HepG2 (cell line): Measurements from ENCODE around the gene CHMP5. TPM values are rescaled to one million over a fixed set of nuclear protein-coding genes. Genes with fewer than 3 reads are reported as not detected.

Experiments
- ATAC-seq: fragments of 200-7000 bp; cut with Tn5 transposase; 3 replicates; pipeline ENCODE4 v1.9.1; 2020; ENCODE audit warnings: mild to moderate bottlenecking, moderate library complexity
- BruUV-seq: library from RNA; stranded (reverse); fragments of 400-500 nt; replicated peaks from 2 replicates; lab custom pipeline; 2021; lab: Mats Ljungman, UMichigan
- CTCF ChIA-PET: fragments of 300-600 bp; formaldehyde crosslinking; extraction: SDS; loops from one replicate; lab custom pipeline; 2021; ENCODE audit warnings: low total read pairs, inconsistent platforms, low intra/inter-chr PET ratio; lab: Yijun Ruan, JAX
- POLR2A ChIA-PET: fragments of 350-600 bp; sonication (Branson Sonifier 250); formaldehyde crosslinking; loops from one replicate; lab custom pipeline; 2020; ENCODE audit warnings: antibody characterized with exemption, inconsistent platforms; lab: Yijun Ruan, JAX
- DNase-seq: peaks from one replicate; pipeline ENCODE4 v3.0.0-alpha.2; 2015; ENCODE audit warnings: low spot score
- FAIRE-seq: peaks from 3 replicates; lab custom pipeline; 2011; peaks lifted over from hg19 to GRCh38; lab: Jason Lieb, UNC
- H2AFZ ChIP-seq: one replicate; pipeline ENCODE4 v1.6.1; 2011; ENCODE audit warnings: low read length, inconsistent platforms
- H3K27ac ChIP-seq: fragments of 300-600 bp; 3 replicates; pipeline ENCODE4 v1.8.0; 2011; ENCODE audit warnings: mixed run types, mild to moderate bottlenecking, mixed read lengths, low read length, inconsistent platforms; ENCODE audit not compliant: insufficient read depth; ENCODE audit errors: extremely low read length
- H3K27me3 ChIP-seq, 2 experiments: fragments of 200-600 bp in 1 of 2; 2 replicates in 1 of 2; 3 replicates in 1 of 2; pipeline versions ENCODE4 v1.6.0 to v1.8.0; 2011; ENCODE audit warnings: low read length in 2 of 2, mild to moderate bottlenecking in 2 of 2, moderate library complexity in 2 of 2, inconsistent platforms in 1 of 2; ENCODE audit not compliant: insufficient read depth in 2 of 2, control insufficient read depth in 1 of 2
- H3K36me3 ChIP-seq, 2 experiments: fragments of 200-600 bp in 1 of 2; replicated peaks in 1 of 2; 2 replicates in 1 of 2; 3 replicates in 1 of 2; pipeline versions ENCODE4 v1.5.1 to v1.8.0; 2011; ENCODE audit warnings: low read length in 2 of 2, inconsistent platforms in 1 of 2; ENCODE audit not compliant: insufficient read depth in 2 of 2, control insufficient read depth in 1 of 2
- H3K4me1 ChIP-seq: 2 replicates; pipeline ENCODE4 v1.5.1; 2012; ENCODE audit warnings: low read length, inconsistent platforms; ENCODE audit not compliant: insufficient read depth
- H3K4me2 ChIP-seq: 2 replicates; pipeline ENCODE4 v1.6.0; 2011; ENCODE audit warnings: low read depth, low read length, inconsistent platforms
- H3K4me3 ChIP-seq, 3 experiments: fragments of 200-600 bp in 1 of 3; sonication (generic), shearing (Covaris generic) in 1 of 3; replicated peaks in 1 of 3; 2 replicates each; pipeline ENCODE4 v1.5.1; 2011 to 2016; ENCODE audit warnings: low read length in 3 of 3, inconsistent platforms in 2 of 3, low read depth in 2 of 3, mild to moderate bottlenecking in 2 of 3, control low read depth in 1 of 3, mixed read lengths in 1 of 3; ENCODE audit not compliant: insufficient read depth in 1 of 3
- H3K79me2 ChIP-seq: one replicate; pipeline ENCODE4 v1.6.1; 2011; ENCODE audit warnings: low read length, inconsistent platforms; ENCODE audit not compliant: insufficient read depth
- H3K9ac ChIP-seq: 2 replicates; pipeline ENCODE4 v1.6.0; 2011; ENCODE audit warnings: mild to moderate bottlenecking, low read depth, low read length, inconsistent platforms; ENCODE audit not compliant: insufficient read depth
- H3K9me3 ChIP-seq: 2 replicates; pipeline ENCODE4 v1.5.1; 2012; ENCODE audit warnings: mild to moderate bottlenecking, low read length
- H4K20me1 ChIP-seq: 2 replicates; pipeline ENCODE4 v1.6.0; 2011; ENCODE audit warnings: inconsistent platforms, mild to moderate bottlenecking, low read length, moderate library complexity; ENCODE audit not compliant: insufficient read depth
- ATF7-NPFF ChIP-seq: sonication (generic); formaldehyde crosslinking; IDR thresholded peaks from 2 replicates; pipeline ENCODE4 v1.8.1; 2023; ENCODE audit warnings: mild to moderate bottlenecking, low read depth, missing genetic modification reagents, moderate library complexity
- CENPT ChIP-seq: sonication (generic); formaldehyde crosslinking; IDR thresholded peaks from 2 replicates; pipeline ENCODE4 v1.8.0; 2022; ENCODE audit warnings: low read depth, mild to moderate bottlenecking, moderate library complexity, missing genetic modification reagents
- JDP2 ChIP-seq: sonication (generic); formaldehyde crosslinking; IDR thresholded peaks from 2 replicates; pipeline ENCODE4 v1.8.1; 2022; ENCODE audit warnings: missing genetic modification reagents, borderline replicate concordance
- KLF12 ChIP-seq: sonication (generic); formaldehyde crosslinking; IDR thresholded peaks from 2 replicates; pipeline ENCODE4 v1.4.0; 2020; ENCODE audit warnings: missing genetic modification reagents, borderline replicate concordance
- KLF6 ChIP-seq: IDR thresholded peaks from 2 replicates; pipeline ENCODE4 v1.8.0; 2016; ENCODE audit warnings: missing biosample characterization, missing genetic modification reagents
- KLF9 ChIP-seq: IDR thresholded peaks from 2 replicates; pipeline ENCODE4 v1.6.1; 2016; ENCODE audit warnings: low read depth
- NFIB ChIP-seq: sonication (generic); formaldehyde crosslinking; IDR thresholded peaks from 2 replicates; pipeline ENCODE4 v1.9.0; 2021; ENCODE audit warnings: missing genetic modification reagents, mild to moderate bottlenecking, borderline replicate concordance
- PHB2 ChIP-seq: fragments of 450-650 bp; IDR thresholded peaks from 2 replicates; pipeline ENCODE4 v1.6.1; 2018; ENCODE audit not compliant: partially characterized antibody
- PTBP1 ChIP-seq: fragments of 200-400 bp; formaldehyde crosslinking; IDR thresholded peaks from 2 replicates; pipeline ENCODE4 v1.6.1; 2018; ENCODE audit warnings: low read length, low read depth; ENCODE audit not compliant: poor library complexity, severe bottlenecking
- RXRA ChIP-seq: sonication (generic); formaldehyde crosslinking; IDR thresholded peaks from 2 replicates; pipeline ENCODE4 v1.5.1; 2020; ENCODE audit warnings: missing genetic modification reagents
- SNAI1 ChIP-seq: sonication (generic); formaldehyde crosslinking; IDR thresholded peaks from 2 replicates; pipeline ENCODE4 v1.5.0; 2020; ENCODE audit warnings: mild to moderate bottlenecking, missing genetic modification reagents, borderline replicate concordance
- ZFAT ChIP-seq: sonication (generic); formaldehyde crosslinking; conservative IDR thresholded peaks from 2 replicates; pipeline ENCODE4 v1.8.1; 2023; ENCODE audit warnings: missing genetic modification reagents, inconsistent platforms
- ZNF331 ChIP-seq: sonication (generic); formaldehyde crosslinking; IDR thresholded peaks from 2 replicates; pipeline ENCODE4 v1.4.0; 2020; ENCODE audit warnings: missing genetic modification reagents
- ZNF850 ChIP-seq: sonication (generic); formaldehyde crosslinking; conservative IDR thresholded peaks from 2 replicates; pipeline ENCODE4 v1.9.0; 2021; ENCODE audit warnings: mild to moderate bottlenecking, missing genetic modification reagents
- WGBS: methylation state at CpG from one replicate; pipeline ENCODE4 v1.1.6; 2017; ENCODE audit warnings: low lambda C conversion rate; 5-methylcytosine and 5-hydroxymethylcytosine counted together
- in situ Hi-C: cut with HindIII; loops from 2 replicates; pipeline ENCODE4 v1.10.0; 2017; ENCODE audit warnings: low pct_unique_long_range_greater_than_20kb; ENCODE audit not compliant: extremely low pct_ligation_motif_present
- intact Hi-C: fragments of 100-400 bp; cut with micrococcal nuclease; formaldehyde crosslinking; loops from one replicate; pipeline ENCODE4 v1.10.0; 2022; ENCODE audit not compliant: unreplicated experiment
- polyA plus RNA-seq, 8 experiments: library from polyadenylated mRNA; depleted of rRNA in 3 of 8; stranded (reverse) in 7 of 8; unstranded in 1 of 8; fragments of >200 nt; fragmentation: Illumina TruSeq in 4 of 8; extraction: Trizol in 4 of 8; gene quantifications; 2 replicates each; pipeline versions ENCODE4 v1.2.1 to v1.2.3, GENCODE V29; 2011 to 2016; ENCODE audit warnings: low read depth in 4 of 8, missing spikeins in 1 of 8, mixed read lengths in 1 of 8; ENCODE audit not compliant: insufficient read depth in 1 of 8
- total RNA-seq, 5 experiments: library from RNA; depleted of rRNA; stranded (reverse); fragments of >200 nt; fragmentation: Illumina TruSeq; extraction: Trizol; gene quantifications; 2 replicates each; pipeline ENCODE4 v1.2.3, GENCODE V29; 2016; ENCODE audit warnings: low read depth in 1 of 5
- TF ChIP-seq, protein P1 (sequence below): sonication (generic); formaldehyde crosslinking; IDR thresholded peaks from 2 replicates; pipeline ENCODE4 v1.4.0; 2020; ENCODE audit warnings: missing genetic modification reagents, borderline replicate concordance
- TF ChIP-seq, protein P2 (sequence below), 2 experiments: sonication (generic) in 1 of 2; formaldehyde crosslinking in 1 of 2; IDR thresholded peaks; 2 replicates each; pipeline versions ENCODE4 v1.5.1 to v1.6.1; 2011 to 2020; ENCODE audit warnings: borderline replicate concordance in 1 of 2, low read depth in 1 of 2, low read length in 1 of 2, mild to moderate bottlenecking in 1 of 2, missing genetic modification reagents in 1 of 2, moderate library complexity in 1 of 2

The CHMP5 gene
- total and polyA plus RNA-seq, 2 of the 13 experiments (the other 11 are each of a cell fraction or from before 2014, with no cell fraction given) = 46.0 to 57.3 TPM

DNA sequence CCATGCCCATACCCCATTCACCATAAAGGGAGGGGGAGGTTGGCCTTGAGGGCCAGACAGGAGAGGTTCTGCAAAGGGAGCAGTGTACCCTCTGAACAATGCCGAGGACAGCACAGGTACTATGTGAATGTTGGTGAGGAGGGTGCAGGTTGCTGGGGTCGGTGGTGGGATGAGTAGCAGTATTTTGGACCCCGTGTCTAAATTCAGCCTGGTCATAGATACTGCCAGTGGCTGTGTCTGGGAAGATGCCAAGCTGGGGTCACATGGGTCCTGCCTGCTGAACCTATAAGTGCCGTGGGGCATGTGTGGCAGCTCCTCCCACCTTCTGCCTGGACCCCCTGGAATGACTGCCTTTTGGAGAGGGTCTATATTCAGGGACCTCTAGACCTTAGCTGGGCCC, 36.2 kb upstream of the CHMP5 start:
- ChIA-PET CTCF (interaction anchor here (1.2 kb wide), 1 partner anchor 36 kb away, joined by 4 read pairs; the partner anchor contains the start of genes BAG1 and CHMP5), POLR2A (no interaction called here)
- H3K4me3 ChIP-seq = no peak overlapping the region
- no peaks in the 10 kb centered on the region for H3K79me2 ChIP-seq
- no peaks in the 10 kb centered on the region for H3K9me3 ChIP-seq
- H2AFZ ChIP-seq = no peak overlapping the region
- no peak for ATAC-seq
- intact Hi-C loops (loop anchor here (5.0 kb wide), 1 partner anchor 34 kb away; the partner anchor contains the start of gene BAG1), in situ Hi-C loops (loop anchor here (5.0 kb wide), 1 partner anchor 146 kb away; no protein-coding TSS in a partner anchor)
- no peak overlapping the region for H3K4me2 ChIP-seq
- DNase-seq = no peak
- FAIRE-seq = no peak
- H3K4me1 ChIP-seq = peaks cover 47% of the 10 kb centered on the region
- H4K20me1 ChIP-seq = no peaks in the 10 kb centered on the region
- H3K27me3 ChIP-seq = no peaks in the 10 kb centered on the region; a peak in 3 of 5 replicates
- no peak overlapping the region for H3K9ac ChIP-seq
- no TSS peak for BruUV-seq
- H3K27ac ChIP-seq = no peak overlapping the region
- H3K36me3 ChIP-seq = no peaks in the 10 kb centered on the region
- WGBS = 30% methylated on average over 2 of the region's 4 CpGs
- TF ChIP-seq KLF12 = no peak
- TF ChIP-seq PTBP1 = no peak
- no peak for TF ChIP-seq KLF6 (CRISPR knock-in tag)
- no peak for TF ChIP-seq CENPT (CRISPR knock-in tag)
- TF ChIP-seq, protein P1, sequence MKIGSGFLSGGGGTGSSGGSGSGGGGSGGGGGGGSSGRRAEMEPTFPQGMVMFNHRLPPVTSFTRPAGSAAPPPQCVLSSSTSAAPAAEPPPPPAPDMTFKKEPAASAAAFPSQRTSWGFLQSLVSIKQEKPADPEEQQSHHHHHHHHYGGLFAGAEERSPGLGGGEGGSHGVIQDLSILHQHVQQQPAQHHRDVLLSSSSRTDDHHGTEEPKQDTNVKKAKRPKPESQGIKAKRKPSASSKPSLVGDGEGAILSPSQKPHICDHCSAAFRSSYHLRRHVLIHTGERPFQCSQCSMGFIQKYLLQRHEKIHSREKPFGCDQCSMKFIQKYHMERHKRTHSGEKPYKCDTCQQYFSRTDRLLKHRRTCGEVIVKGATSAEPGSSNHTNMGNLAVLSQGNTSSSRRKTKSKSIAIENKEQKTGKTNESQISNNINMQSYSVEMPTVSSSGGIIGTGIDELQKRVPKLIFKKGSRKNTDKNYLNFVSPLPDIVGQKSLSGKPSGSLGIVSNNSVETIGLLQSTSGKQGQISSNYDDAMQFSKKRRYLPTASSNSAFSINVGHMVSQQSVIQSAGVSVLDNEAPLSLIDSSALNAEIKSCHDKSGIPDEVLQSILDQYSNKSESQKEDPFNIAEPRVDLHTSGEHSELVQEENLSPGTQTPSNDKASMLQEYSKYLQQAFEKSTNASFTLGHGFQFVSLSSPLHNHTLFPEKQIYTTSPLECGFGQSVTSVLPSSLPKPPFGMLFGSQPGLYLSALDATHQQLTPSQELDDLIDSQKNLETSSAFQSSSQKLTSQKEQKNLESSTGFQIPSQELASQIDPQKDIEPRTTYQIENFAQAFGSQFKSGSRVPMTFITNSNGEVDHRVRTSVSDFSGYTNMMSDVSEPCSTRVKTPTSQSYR (CRISPR knock-in tag) = no peak
- no peak for TF ChIP-seq NFIB (CRISPR knock-in tag)
- TF ChIP-seq ATF7-NPFF = no peak
- no peak for TF ChIP-seq SNAI1 (CRISPR knock-in tag)
- TF ChIP-seq ZNF850 = no peak
- TF ChIP-seq KLF9 = no peak
- TF ChIP-seq PHB2 = no peak
- TF ChIP-seq, protein P2, sequence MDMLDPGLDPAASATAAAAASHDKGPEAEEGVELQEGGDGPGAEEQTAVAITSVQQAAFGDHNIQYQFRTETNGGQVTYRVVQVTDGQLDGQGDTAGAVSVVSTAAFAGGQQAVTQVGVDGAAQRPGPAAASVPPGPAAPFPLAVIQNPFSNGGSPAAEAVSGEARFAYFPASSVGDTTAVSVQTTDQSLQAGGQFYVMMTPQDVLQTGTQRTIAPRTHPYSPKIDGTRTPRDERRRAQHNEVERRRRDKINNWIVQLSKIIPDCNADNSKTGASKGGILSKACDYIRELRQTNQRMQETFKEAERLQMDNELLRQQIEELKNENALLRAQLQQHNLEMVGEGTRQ (IDR thresholded peaks at IDR 0.05; ENCODE audit: low read depth, low read length) = no peak
- TF ChIP-seq, protein P2 (CRISPR knock-in tag; IDR thresholded peaks at IDR 0.05; ENCODE audit: borderline replicate concordance) = no peak
- no peak for TF ChIP-seq JDP2 (CRISPR knock-in tag)
- no peak for TF ChIP-seq ZNF331 (CRISPR knock-in tag)
- no peak for TF ChIP-seq RXRA (CRISPR knock-in tag)
- no peak for TF ChIP-seq ZFAT
